ENCODE results near the gene GAPVD1.
"Not testable (repeated sequence)": the region's sequence is repeated elsewhere in the genome, so short reads cannot be mapped to it uniquely, and the experiment has no call there.

The GAPVD1 gene

GRCh38 chr9:125240649-125240999 is 21.0 kb upstream of the GAPVD1 start:
- Mint-ChIP-seq H3K4me1 (ENCODE audit: low read depth) (peaks cover 73% of the 10 kb centered on the region), H3K4me3 (peak overlapping the region; percentile 99), H3K36me3 (ENCODE audit: low read depth) (peaks cover 62% of the 10 kb centered on the region), H3K27me3 (peaks cover 4% of the 10 kb centered on the region), H3K9me3 (no peaks in the 10 kb centered on the region), H3K27ac (peak overlapping the region; percentile 99)

GRCh38 chr9:125241000-125241862 is 20.4 kb upstream of the GAPVD1 start, which contains the start of gene HSPA5:
Gene HSPA5 (minus strand): TSS chr9:125241343. CDS start chr9:125241126, 217 bp downstream.
- Mint-ChIP-seq H3K27me3 (peaks cover 4% of the 10 kb centered on the region), H3K9me3 (no peaks in the 10 kb centered on the region), H3K27ac (peak within 1 kb of the TSS; percentile 99), H3K36me3 (ENCODE audit: low read depth) (peaks cover 56% of the 10 kb centered on the region), H3K4me1 (ENCODE audit: low read depth) (peaks cover 67% of the 10 kb centered on the region), H3K4me3 (peak within 1 kb of the TSS; percentile 99)

- H3K36me3 Mint-ChIP-seq (ENCODE audit: low read depth): peaks cover 48% of the 10 kb centered on the region
- no peaks in the 10 kb centered on the region for H3K9me3 Mint-ChIP-seq
- peaks cover 4% of the 10 kb centered on the region for H3K27me3 Mint-ChIP-seq
- peak overlapping the region; percentile 99 for H3K4me3 Mint-ChIP-seq
- H3K4me1 Mint-ChIP-seq (ENCODE audit: low read depth): peaks cover 58% of the 10 kb centered on the region
- peak overlapping the region; percentile 99 for H3K27ac Mint-ChIP-seq
Measured at GRCh38 chr9:125241863-125242739, 19.5 kb upstream of the GAPVD1 start.

- peak overlapping the region; percentile 90 for H3K27ac Mint-ChIP-seq
Measured at GRCh38 chr9:125243792-125244260, 17.8 kb upstream of the GAPVD1 start.

GRCh38 chr9:125246261-125246667 is 15.4 kb upstream of the GAPVD1 start:
- Mint-ChIP-seq H3K4me1 (ENCODE audit: low read depth) (peaks cover 28% of the 10 kb centered on the region), H3K27ac (no peak overlapping the region), H3K4me3 (no peak overlapping the region), H3K27me3 (peaks cover 2% of the 10 kb centered on the region), H3K36me3 (ENCODE audit: low read depth) (peaks cover 6% of the 10 kb centered on the region), H3K9me3 (no peaks in the 10 kb centered on the region)

More at GRCh38 chr9:125243792-125244260, 17.8 kb upstream of the GAPVD1 start:
- Mint-ChIP-seq H3K9me3 (no peaks in the 10 kb centered on the region), H3K4me1 (ENCODE audit: low read depth) (peaks cover 41% of the 10 kb centered on the region), H3K27me3 (peaks cover 4% of the 10 kb centered on the region), H3K36me3 (ENCODE audit: low read depth) (peaks cover 30% of the 10 kb centered on the region), H3K4me3 (no peak overlapping the region)

- Mint-ChIP-seq H3K9me3 (no peaks in the 10 kb centered on the region), H3K4me1 (ENCODE audit: low read depth) (no peaks in the 10 kb centered on the region), H3K4me3 (no peak overlapping the region), H3K27ac (no peak overlapping the region), H3K36me3 (ENCODE audit: low read depth) (no peaks in the 10 kb centered on the region), H3K27me3 (no peaks in the 10 kb centered on the region)
Measured at GRCh38 chr9:125254231-125254630, 7.4 kb upstream of the GAPVD1 start.

GRCh38 chr9:125255781-125256391 is 5.7 kb upstream of the GAPVD1 start:
- no peaks in the 10 kb centered on the region for H3K27me3 Mint-ChIP-seq
- no peaks in the 10 kb centered on the region for H3K9me3 Mint-ChIP-seq
- no peak overlapping the region for H3K27ac Mint-ChIP-seq
- no peaks in the 10 kb centered on the region for H3K36me3 Mint-ChIP-seq (ENCODE audit: low read depth)
- peaks cover 8% of the 10 kb centered on the region for H3K4me1 Mint-ChIP-seq (ENCODE audit: low read depth)
- no peak overlapping the region for H3K4me3 Mint-ChIP-seq

GRCh38 chr9:125258160-125258785 is 3.4 kb upstream of the GAPVD1 start:
- no peaks in the 10 kb centered on the region for H3K9me3 Mint-ChIP-seq
- H3K27me3 Mint-ChIP-seq: no peaks in the 10 kb centered on the region
- no peak overlapping the region for H3K4me3 Mint-ChIP-seq
- H3K4me1 Mint-ChIP-seq (ENCODE audit: low read depth): peaks cover 26% of the 10 kb centered on the region
- H3K27ac Mint-ChIP-seq: no peak overlapping the region
- peaks cover 8% of the 10 kb centered on the region for H3K36me3 Mint-ChIP-seq (ENCODE audit: low read depth)

- H3K9me3 Mint-ChIP-seq: no peaks in the 10 kb centered on the region
- peaks cover 33% of the 10 kb centered on the region for H3K4me1 Mint-ChIP-seq (ENCODE audit: low read depth)
- H3K27me3 Mint-ChIP-seq: no peaks in the 10 kb centered on the region
- H3K4me3 Mint-ChIP-seq: no peak overlapping the region
- H3K27ac Mint-ChIP-seq: no peak overlapping the region
- peaks cover 11% of the 10 kb centered on the region for H3K36me3 Mint-ChIP-seq (ENCODE audit: low read depth)
Measured at GRCh38 chr9:125258832-125259534, 2.6 kb upstream of the GAPVD1 start.

- no peaks in the 10 kb centered on the region for H3K27me3 Mint-ChIP-seq
- peak overlapping the region; percentile 85 for H3K27ac Mint-ChIP-seq
- peaks cover 47% of the 10 kb centered on the region for H3K4me1 Mint-ChIP-seq (ENCODE audit: low read depth)
Measured at GRCh38 chr9:125260561-125260960, 1.1 kb upstream of the GAPVD1 start.

GRCh38 chr9:125262294-125262991 is 817 bp downstream of the GAPVD1 start:
- Mint-ChIP-seq H3K9me3 (no peaks in the 10 kb centered on the region), H3K27ac (peak overlapping the region; percentile 93), H3K4me1 (ENCODE audit: low read depth) (peaks cover 55% of the 10 kb centered on the region), H3K4me3 (peak overlapping the region; percentile 98), H3K27me3 (no peaks in the 10 kb centered on the region), H3K36me3 (ENCODE audit: low read depth) (peaks cover 38% of the 10 kb centered on the region)

More at GRCh38 chr9:125260561-125260960, 1.1 kb upstream of the GAPVD1 start:
- H3K4me3 Mint-ChIP-seq: peak overlapping the region; percentile 98
- H3K36me3 Mint-ChIP-seq (ENCODE audit: low read depth): peaks cover 24% of the 10 kb centered on the region
- H3K9me3 Mint-ChIP-seq: no peaks in the 10 kb centered on the region

- H3K9me3 Mint-ChIP-seq, H3K27me3 Mint-ChIP-seq: not testable (repeated sequence)
- Mint-ChIP-seq H3K36me3 (ENCODE audit: low read depth) (peaks cover 49% of the 10 kb centered on the region), H3K27ac (peak overlapping the region; percentile 59), H3K4me1 (ENCODE audit: low read depth) (peaks cover 66% of the 10 kb centered on the region), H3K4me3 (peak overlapping the region; percentile 56)
Measured at GRCh38 chr9:125264068-125264467, 2.4 kb downstream of the GAPVD1 start.

GRCh38 chr9:125268394-125269013 is 6.9 kb downstream of the GAPVD1 start:
- Mint-ChIP-seq H3K27me3 (no peaks in the 10 kb centered on the region), H3K36me3 (ENCODE audit: low read depth) (peaks cover 63% of the 10 kb centered on the region), H3K9me3 (no peaks in the 10 kb centered on the region), H3K4me1 (ENCODE audit: low read depth) (peaks cover 55% of the 10 kb centered on the region), H3K27ac (peak overlapping the region; percentile 40), H3K4me3 (no peak overlapping the region)
